OCI-LY1 (cell line): Measurements from ENCODE around the gene CUX1.

ENCODE experiments used
- EZH2 ChIP-seq: fragments of 200-600 bp; sonication (generic), shearing (Covaris generic); IDR thresholded peaks from 2 replicates; pipeline ENCODE4 v1.8.0; 2017; ENCODE audit warnings: borderline replicate concordance, mixed run types, mild to moderate bottlenecking, antibody characterized with exemption, low read length, moderate library complexity, mixed read lengths
- TF ChIP-seq, protein P1 (sequence below): fragments of 200-600 bp; sonication (generic), shearing (Covaris generic); IDR thresholded peaks from 2 replicates; pipeline ENCODE4 v1.5.1; 2017; ENCODE audit warnings: mild to moderate bottlenecking, antibody characterized with exemption, low read length, moderate library complexity, mixed read lengths

- TF ChIP-seq, protein P1, sequence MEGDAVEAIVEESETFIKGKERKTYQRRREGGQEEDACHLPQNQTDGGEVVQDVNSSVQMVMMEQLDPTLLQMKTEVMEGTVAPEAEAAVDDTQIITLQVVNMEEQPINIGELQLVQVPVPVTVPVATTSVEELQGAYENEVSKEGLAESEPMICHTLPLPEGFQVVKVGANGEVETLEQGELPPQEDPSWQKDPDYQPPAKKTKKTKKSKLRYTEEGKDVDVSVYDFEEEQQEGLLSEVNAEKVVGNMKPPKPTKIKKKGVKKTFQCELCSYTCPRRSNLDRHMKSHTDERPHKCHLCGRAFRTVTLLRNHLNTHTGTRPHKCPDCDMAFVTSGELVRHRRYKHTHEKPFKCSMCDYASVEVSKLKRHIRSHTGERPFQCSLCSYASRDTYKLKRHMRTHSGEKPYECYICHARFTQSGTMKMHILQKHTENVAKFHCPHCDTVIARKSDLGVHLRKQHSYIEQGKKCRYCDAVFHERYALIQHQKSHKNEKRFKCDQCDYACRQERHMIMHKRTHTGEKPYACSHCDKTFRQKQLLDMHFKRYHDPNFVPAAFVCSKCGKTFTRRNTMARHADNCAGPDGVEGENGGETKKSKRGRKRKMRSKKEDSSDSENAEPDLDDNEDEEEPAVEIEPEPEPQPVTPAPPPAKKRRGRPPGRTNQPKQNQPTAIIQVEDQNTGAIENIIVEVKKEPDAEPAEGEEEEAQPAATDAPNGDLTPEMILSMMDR, result no peak
- TF ChIP-seq EZH2, result no peak
Observed at GRCh38 chr7:101923602-101923985, 106.2 kb downstream of the CUX1 start.
